ENCODE results near the gene TXK.

TXK gene

GRCh38 chr4:48119646-48120045 is 14.4 kb downstream of the TXK start:
- no peak overlapping the region for H3K4me3 ChIP-seq (ENCODE audit: low read depth, low read length)
- TF ChIP-seq CTCF (IDR thresholded peaks at IDR 0.05; ENCODE audit: control insufficient read depth, extremely low read depth, insufficient read depth): no peak
- no peak for DNase-seq (ENCODE audit: low read depth)

- TF ChIP-seq CTCF (IDR thresholded peaks at IDR 0.05; ENCODE audit: control insufficient read depth, extremely low read depth, insufficient read depth): no peak
- DNase-seq (ENCODE audit: low read depth): no peak
- H3K4me3 ChIP-seq (ENCODE audit: low read depth, low read length): no peak overlapping the region
These were observed 16.0 kb downstream of the TXK start for GRCh38 chr4:48118081-48118480.

DNA sequence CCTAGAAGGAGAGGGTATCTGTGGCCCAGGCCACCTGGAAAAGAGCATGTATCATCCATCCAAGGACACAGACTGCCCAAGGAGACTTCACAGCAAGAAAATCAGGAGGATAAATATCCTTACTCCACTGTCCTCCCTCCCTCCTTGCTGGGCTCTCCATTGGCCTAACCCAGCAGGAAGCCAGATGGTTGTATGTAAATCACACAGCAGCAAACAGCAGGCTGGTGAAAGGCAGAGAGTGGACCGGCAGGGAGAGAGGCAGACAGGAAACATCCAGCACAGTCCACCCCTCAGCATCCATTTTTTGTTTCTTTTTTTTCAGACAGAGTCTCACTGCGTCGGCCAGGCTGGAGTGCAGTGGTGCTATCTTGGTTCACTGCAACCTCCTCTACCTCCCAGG is 17.5 kb downstream of the TXK start:
- DNase-seq (ENCODE audit: low read depth): no peak
- H3K4me3 ChIP-seq (ENCODE audit: low read depth, low read length): no peak overlapping the region
- no peak for TF ChIP-seq CTCF (IDR thresholded peaks at IDR 0.05; ENCODE audit: control insufficient read depth, extremely low read depth, insufficient read depth)

GRCh38 chr4:48114412-48114811 is 19.6 kb downstream of the TXK start:
- TF ChIP-seq CTCF (IDR thresholded peaks at IDR 0.05; ENCODE audit: control insufficient read depth, extremely low read depth, insufficient read depth): no peak
- H3K4me3 ChIP-seq (ENCODE audit: low read depth, low read length): no peak overlapping the region

DNA sequence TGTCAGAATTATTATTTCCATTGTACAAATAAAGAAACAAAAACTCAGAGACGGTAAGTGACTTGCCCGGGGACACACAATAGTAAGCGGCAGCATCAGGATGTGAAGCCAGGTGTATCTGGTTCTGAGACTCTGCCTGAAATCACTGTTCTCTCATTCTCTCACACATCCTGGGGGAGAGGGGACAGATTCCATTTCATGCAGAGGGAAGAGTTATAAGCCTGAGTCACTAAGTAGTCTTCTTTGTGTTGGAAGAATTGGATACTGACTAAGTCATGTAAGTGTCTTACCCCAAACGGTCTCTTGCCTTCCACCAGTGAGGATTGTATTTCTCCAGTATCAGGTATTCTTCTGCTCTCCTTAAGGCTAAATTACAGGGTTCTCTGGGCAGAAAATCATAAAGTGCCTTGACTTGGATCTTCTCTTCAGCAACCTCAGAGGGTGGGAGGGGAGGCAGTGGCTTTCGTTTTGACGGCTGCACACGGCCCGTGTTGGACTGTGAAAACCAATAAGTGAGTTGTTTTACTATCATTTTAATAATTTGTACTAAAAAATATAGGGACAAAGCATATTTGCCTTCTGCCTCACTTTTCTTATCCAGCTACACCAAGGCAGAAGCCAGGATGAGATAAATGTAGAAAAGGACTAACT is 21.9 kb downstream of the TXK start:
- TF ChIP-seq CTCF (IDR thresholded peaks at IDR 0.05; ENCODE audit: control insufficient read depth, extremely low read depth, insufficient read depth): no peak
- no peak for DNase-seq (ENCODE audit: low read depth)
- no peak overlapping the region for H3K4me3 ChIP-seq (ENCODE audit: low read depth, low read length)

More at GRCh38 chr4:48114412-48114811, 19.6 kb downstream of the TXK start:
- DNase-seq (ENCODE audit: low read depth): no peak

DNA sequence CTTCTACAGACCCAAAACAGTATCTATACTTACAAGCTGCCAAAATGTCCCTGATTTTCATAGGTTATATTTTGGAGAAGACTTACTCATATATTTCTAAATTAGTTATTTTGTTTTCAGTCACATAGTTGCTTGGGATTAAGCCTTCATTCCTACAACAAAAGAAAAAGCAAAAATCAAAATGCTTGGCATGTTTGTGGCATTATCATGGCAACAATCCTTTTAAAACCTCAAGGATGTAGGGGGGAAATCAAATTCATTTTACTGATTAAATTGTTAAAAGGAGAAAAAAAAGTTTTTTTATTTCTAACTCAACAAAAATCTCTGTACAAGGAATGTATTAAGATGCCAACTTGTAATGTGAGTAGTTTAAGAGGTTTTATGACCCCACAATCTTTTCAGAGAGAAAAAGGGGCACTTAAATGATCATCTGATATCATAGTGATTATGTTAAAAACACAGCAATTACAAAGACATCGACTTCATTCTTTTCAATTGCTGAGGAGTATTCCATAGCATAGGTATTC is 23.5 kb downstream of the TXK start:
- no peak overlapping the region for H3K4me3 ChIP-seq (ENCODE audit: low read depth, low read length)
- TF ChIP-seq CTCF (IDR thresholded peaks at IDR 0.05; ENCODE audit: control insufficient read depth, extremely low read depth, insufficient read depth): no peak
- no peak for DNase-seq (ENCODE audit: low read depth)
